ENCODE results near the gene PDIA2.

- TF ChIP-seq EZH2 (IDR thresholded peaks at IDR 0.05; ENCODE audit: borderline replicate concordance, low read length) (no peak), CTCF (conservative IDR thresholded peaks at IDR 0.05 in 1 of 2, IDR thresholded peaks at IDR 0.05 in 1 of 2; ENCODE audit: extremely low read depth in 1 of 2, insufficient read depth in 1 of 2, low read depth in 1 of 2, low read length in 2 of 2) (no peak)
Measured at GRCh38 chr16:325375-326145, 42.6 kb downstream of the PDIA2 start.
